Cardiac septum (tissue), 1 donor: Measurements from ENCODE around the gene ALDH5A1. TPM values are rescaled to one million over a fixed set of nuclear protein-coding genes. Genes with fewer than 3 reads are reported as not detected.

Experiments used
- DNase-seq: peaks from one replicate; pipeline ENCODE4 v3.0.0-alpha.2; 2020; ENCODE audit warnings: low spot score
- intact Hi-C: fragments of 100-400 bp; cut with DNase I; formaldehyde crosslinking; loops from one replicate; pipeline ENCODE4 v1.14.0; 2022
- long read RNA-seq: library from polyadenylated mRNA; unstranded; transcript quantifications from one replicate; pipeline ENCODE4 v2.0.0, GENCODE V29; 2021
- total RNA-seq: library from RNA; stranded (reverse); fragmentation: NEBNext Ultra II Directional; extraction: Animal tissue kit (Norgen Biotek cat#: 25700); gene quantifications from one replicate; pipeline ENCODE4 v1.2.1, GENCODE V29; 2021
- donor health status: DM: no; HTN: no; CAD: no.

ALDH5A1 gene
- total RNA-seq = 17.4 TPM
- long read RNA-seq, full-length matches to known transcripts = 22 of 41 reads
- long read RNA-seq, partial matches to known transcripts = 11 of 41 reads
- long read RNA-seq, other reads (novel, unspliced or antisense) = 8 of 41 reads

DNA sequence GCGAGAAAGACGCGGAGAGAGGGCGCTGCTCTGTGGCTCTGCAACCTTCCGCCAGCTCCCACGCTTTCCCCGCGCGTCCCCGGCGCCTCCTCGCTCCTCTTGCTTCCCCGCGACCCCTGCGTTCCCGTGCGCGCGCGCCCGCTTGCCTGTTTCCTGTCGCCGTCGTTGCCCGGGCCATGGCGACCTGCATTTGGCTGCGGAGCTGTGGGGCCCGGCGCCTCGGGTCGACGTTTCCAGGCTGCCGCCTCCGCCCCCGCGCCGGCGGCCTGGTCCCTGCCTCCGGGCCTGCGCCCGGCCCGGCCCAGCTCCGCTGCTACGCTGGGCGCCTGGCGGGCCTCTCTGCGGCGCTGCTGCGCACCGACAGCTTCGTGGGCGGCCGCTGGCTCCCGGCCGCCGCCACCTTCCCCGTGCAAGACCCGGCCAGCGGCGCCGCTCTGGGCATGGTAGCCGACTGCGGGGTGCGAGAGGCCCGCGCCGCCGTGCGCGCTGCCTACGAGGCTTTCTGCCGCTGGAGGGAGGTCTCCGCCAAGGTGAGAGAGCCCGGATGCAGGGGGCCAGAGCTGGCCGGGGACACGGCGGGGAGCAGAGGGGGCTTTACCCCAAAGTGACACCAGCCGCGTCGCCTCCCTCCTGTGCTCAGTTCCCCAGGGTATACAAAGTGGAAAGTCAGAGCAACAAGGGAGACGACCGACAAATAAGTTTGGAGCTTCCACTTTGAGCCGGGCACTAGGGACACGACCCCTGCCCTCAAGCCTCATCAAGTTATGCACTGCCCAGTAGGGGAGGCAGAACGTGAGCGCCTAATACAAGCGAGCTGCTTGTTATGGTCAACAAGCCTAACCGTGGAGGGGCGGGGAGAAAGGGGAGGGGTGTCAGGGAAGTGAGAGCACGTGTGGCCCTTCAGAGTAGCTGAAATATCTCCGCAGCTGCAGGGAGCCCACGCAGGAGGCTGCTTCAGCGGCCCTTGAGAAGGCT lies at the start of gene ALDH5A1:
Gene ALDH5A1, plus strand, starts transcription at position 149 of the 975 bp plus-strand sequence. Its CDS starts 28 bp downstream, at position 177.
- intact Hi-C loops = no loop called here
- DNase-seq = peak; percentile 90

DNA sequence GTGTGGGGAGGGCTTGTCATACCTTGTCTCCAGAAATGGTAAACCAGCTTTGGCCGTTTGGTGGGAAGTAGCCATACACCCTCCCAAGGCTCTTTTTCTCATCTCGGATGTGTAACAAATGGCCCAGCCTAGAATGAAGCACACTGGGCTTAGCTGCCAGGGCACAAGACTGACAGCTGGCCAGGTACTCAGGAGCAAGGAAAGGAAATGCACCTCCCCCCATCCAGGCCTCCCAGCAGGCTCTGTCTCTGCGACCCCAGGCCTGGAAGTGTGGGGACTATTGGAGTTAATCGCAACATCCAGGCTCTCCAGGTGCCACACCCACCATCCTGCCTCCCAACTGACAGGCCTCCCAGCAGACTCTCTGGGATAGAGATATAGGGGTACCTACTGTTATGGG lies 49.1 kb upstream of the ALDH5A1 start:
- intact Hi-C loops = no loop called here

DNA sequence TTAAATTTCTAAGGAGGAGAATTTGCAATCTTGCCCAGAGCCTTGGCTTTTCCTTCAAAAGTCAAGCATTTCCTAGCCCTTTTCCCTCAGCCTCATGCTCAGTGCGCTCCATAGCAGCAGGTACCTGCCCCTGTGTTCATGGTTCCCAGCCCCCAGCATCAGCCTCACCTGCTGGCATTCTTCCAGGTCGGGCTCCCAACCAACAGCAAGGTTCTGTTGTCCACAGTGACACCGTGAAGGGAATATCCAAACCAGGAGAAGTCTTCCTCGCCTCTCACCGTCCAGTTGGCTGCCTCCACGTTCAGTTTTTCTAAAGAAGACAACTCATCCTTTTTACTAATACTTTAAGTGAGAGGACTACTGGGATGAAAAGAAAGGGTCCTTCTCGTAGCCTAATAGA lies 48.1 kb upstream of the ALDH5A1 start:
- no peak for DNase-seq
- intact Hi-C loops = no loop called here

More for the DNA sequence above, 49.1 kb upstream of the ALDH5A1 start:
- DNase-seq = no peak

DNA sequence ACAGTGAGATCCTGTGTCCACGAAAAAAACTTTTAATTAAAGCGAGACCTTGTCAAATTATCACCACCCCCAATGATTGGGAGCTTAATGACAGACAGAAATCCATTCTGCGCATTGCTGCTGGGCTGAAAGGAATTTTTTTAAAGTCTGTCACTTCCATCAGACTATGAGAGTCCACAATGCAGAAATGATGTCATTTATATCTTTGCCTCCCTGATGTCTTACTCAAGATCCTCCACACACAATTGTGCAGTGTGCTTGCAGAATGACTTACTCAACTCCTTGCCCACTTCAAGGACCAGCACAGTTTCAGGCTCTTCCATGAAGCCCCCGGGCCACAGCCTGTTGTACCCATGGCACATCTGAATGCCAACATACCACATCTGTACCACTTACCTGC lies 46.4 kb upstream of the ALDH5A1 start:
- DNase-seq = no peak
- intact Hi-C loops = no loop called here

DNA sequence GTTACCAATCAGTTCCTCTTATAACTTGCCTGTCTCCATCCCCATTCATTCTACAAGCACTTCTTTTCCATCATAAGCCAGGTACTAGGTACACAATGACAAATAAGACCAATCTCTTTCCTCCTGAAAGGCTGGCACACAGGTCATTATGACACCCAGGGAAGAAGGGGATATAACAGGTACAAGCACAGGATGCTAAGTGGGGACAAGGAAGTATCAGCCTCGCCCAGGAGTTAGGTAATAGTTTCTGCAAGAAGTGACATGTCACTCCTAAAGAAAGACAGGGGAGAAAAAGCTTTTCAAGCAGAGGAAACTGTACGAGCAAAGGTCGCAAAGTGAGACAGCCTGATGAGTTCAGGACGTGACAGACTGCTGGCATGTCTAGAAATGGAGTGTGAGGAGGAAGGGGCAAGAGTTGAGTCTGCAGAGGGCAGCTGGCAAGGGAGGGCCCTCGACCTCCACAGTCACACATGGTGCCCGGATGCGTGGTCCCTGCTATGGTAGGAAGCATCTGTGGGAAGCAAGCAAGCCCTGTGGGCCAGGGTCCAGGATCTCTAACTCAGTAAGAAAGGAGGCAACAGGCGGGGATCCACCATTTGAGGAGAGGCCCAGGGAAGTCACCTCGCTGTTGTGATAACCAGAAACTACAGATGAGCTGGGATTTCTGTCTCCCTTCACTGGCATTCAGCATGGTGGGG lies 45.8 kb upstream of the ALDH5A1 start:
- no peak for DNase-seq

DNA sequence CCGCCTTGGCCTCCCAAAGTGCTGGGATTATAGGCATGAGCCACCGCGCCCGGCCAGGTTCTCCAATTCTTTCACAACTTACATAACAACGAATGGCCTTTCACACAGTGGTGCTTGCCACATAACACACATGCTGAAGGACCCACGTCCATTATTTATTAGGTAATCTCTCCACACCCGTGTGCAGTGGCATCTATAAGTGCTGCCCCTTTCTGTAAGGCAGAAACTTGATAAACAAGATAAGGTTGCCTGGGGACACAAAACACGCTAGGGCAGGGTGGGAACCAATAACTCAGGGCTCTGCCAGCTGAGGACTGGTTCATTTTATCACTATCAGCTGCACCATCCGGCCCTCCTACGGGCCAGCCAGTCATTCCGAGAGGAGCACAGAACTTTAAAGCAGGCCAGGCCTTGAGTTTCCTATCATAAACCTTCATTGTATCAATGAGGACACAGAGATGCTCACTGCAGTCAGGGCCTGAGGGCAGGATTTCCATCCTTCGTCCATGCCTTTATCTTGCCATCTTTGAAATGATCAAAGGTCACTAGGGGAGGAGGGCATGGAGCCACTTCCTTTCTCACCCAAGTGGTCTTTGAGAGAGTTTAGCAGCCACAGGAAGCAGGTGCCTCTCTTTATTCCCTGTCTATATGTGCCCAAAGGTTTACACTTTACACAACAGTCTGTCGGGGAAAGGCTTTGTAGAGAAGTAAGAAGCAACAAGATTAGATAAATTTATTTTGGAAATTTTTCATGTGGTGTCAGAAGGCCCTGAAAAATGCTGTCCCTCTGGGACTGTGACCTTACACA lies 43.0 kb upstream of the ALDH5A1 start:
- no peak for DNase-seq
- intact Hi-C loops = no loop called here

More for the DNA sequence above, 45.8 kb upstream of the ALDH5A1 start:
- intact Hi-C loops = no loop called here

DNA sequence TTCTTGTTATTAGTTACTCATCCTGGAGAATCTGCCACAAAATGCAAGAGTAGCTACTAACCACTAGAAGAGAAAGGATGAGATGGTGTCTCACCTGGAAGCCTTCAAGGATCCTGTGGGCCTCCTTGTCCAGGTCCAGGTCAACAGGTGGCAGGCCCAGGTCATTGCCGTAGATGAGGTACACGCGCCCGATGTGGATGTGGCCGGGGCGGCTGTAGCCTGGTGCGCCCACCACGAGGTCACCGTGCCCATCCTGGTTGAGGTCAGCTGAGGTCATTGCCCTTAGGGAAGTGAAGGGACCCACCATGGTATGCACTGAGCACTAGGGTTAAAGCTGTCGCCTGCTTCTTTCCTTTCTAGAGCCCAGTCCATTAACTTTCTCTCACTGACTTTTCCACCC lies 40.8 kb upstream of the ALDH5A1 start:
- intact Hi-C loops = no loop called here
- no peak for DNase-seq

DNA sequence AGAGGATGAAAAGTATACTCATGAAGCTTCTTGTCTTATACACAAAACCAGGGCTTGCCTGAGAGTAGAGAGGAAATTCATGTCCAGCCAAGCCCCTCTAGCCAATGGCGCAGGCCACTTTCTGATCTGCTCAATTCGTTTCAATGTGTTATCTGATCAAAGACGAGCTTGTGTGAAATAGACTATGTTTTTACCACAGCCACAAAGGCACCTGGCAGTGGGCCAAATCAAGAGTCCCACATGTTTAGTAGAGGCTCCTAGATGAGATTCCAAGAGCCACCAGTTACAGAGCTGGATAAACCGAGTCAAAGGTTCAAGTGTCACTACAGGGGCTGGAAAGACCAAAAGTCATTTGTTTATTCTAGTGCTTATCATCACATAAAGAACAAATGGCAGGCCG lies 40.3 kb upstream of the ALDH5A1 start:
- intact Hi-C loops = no loop called here
- no peak for DNase-seq

DNA sequence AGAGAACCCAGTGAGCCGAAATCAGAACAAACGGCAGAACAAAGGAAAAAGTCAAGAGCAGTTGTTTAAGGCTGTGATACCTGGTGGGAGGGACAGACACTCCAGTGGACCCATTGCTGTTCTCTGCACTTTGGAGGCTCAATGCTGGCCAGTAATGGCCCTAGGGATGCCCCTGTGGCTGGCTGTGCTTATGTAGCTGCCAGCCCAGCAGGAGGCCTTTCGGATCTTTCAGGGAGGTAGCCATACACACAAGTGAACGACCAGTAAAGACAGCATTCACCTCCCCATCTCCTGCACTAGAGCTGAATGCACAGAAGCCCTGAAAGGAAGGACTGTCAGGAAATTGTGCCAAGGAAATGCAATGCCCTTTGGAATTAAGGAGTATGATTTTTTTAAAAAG lies 39.7 kb upstream of the ALDH5A1 start:
- intact Hi-C loops = no loop called here
- no peak for DNase-seq

DNA sequence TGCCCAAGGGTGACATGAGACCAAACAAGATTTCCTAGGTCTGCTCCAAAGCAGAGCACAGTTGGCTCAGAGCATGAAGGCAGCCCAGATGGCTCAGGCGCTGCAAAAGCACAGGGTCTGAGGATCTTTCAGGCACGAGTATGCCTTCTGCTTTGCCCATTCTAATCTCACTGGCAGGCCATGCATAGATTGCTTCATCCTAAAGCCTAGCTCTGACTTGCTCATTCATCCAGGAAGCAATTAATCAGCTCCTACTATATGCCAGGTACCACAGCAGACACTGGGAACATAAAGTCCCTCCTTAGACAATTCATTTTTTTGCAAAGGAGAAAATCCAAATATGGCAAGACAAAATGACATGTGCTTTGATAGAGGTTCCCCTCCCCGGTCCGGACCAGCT lies 36.6 kb upstream of the ALDH5A1 start:
- DNase-seq = no peak
- intact Hi-C loops = no loop called here

DNA sequence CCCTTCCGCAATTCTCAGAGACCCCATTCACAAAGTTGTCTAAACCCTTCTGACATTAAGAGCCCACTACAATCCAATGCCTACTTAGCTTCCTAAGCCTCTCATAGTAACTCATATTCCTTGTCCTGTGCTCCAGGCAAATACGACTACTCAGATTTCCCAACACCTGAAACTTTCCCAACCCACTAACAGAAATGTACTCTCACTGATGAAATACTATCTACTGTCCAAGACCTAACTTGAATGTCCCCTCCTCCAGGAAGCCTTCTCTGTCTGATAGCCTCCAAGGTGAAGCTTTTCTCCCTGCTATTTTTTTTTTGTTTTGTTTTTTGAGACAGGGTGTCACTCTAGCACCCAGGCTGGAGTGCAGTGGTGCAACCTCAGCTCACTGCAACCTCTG lies 35.8 kb upstream of the ALDH5A1 start:
- intact Hi-C loops = no loop called here

DNA sequence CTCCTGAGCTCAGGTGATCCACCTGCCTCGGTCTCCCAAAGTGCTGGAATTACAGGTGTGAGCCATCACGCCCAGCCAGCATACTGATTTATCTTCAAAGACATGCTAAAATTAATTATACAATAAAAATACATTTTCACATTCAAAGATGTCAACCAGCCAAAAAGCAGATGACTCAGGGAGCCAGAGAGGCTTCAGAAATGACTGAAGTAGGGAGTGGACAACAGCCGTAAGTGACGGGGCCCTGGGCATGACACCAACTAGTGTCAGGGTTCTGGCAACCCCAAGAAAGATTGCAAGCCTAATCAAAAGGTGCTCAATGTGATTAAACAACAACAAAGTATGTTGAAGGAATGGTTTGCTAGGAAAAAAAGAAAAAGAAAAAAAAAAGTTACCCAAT lies 33.8 kb upstream of the ALDH5A1 start:
- no peak for DNase-seq
- intact Hi-C loops = no loop called here

More for the DNA sequence above, 35.8 kb upstream of the ALDH5A1 start:
- DNase-seq = no peak

DNA sequence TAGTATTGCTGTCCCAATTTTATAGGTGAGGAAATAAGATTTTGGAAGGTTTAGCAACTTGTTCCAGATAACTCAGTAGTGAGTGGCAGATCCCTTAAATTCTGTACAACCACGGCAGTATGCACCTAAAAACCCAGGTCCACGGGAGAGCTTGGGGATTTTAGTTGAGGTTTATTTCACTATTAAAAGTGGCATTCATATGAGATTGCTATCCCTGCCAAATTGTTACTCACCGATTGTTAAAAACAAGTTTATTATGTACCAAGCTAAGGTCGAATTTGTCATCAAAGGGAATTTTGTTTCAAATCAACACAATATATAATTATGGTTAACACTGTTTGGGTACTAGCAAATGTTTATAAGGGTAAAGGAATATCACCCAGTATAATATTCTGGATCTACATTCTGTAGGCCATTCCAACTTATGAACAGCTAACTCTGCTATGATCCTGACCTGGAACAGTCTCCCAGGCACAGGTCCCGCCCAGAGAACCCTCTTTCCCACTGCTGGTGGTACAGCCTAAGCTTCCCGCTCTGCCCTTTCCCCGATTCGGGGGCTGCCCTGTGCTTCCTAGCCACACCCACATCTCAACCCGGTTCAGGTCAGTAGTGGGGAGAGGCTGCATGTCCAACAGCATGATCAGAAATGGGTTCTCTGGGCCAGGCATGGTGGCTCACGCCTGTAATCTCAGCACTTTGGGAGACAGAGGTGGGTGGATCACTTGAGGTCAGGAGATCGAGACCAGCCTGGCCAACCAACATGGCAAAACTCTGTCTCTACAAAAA lies 30.3 kb upstream of the ALDH5A1 start:
- no peak for DNase-seq
- intact Hi-C loops = no loop called here

DNA sequence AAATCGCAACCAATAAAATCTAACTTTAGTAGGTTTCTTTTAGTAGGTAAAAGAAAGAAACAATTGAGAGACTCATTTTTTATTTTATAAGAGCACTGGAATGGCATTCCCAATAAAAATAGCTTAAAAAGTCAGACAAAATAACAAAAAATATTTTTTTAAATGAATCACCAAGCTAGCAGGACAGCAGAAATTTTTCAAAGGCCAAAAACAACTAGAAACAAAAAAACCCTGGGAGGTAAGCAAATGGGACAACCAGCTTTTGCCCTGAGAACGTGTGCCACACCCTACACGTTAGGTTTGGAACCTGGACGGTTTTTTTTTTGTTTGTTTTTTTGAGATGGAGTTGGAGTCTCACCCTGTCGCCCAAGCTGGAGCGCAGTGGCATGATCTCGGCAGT lies 25.0 kb upstream of the ALDH5A1 start:
- no peak for DNase-seq
- intact Hi-C loops = no loop called here

DNA sequence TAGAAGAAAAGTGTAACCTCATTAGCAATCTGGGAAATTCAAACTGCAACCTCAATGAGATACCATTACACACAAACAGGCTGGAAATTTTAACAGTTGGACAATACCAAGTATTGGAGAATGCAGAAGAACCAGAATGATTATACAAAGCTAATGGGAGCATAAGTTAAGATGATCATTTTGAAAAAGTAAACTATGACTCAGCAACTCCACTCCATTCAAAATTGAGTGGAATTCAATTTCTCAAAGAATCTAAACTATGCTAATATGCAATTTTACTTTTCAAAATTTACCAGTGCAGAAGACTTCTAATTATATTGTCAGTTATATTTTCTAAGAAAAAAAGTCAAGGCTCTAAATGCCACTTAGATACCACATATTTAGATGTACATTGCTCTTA lies 22.6 kb upstream of the ALDH5A1 start:
- no peak for DNase-seq
- intact Hi-C loops = no loop called here

DNA sequence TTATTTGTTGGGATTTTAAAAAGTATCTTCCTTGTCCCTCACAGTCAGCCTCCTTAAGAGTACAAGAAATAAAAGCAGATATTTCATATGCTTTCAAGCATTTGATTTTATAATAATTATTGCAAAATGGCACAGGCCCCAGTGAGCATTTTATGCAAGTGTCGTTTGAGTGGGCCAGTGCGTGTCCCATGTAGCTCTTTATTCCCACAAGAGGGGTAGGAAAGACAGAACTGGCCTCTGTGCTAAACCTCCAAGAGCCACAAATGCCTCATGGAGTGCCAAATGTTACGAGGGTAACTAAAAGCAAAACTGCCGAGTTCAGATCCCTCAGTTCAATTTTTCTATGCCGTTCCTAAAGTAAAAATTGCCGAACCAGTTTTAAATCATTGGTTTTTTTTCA lies 18.1 kb upstream of the ALDH5A1 start:
- intact Hi-C loops = no loop called here
- DNase-seq = no peak

DNA sequence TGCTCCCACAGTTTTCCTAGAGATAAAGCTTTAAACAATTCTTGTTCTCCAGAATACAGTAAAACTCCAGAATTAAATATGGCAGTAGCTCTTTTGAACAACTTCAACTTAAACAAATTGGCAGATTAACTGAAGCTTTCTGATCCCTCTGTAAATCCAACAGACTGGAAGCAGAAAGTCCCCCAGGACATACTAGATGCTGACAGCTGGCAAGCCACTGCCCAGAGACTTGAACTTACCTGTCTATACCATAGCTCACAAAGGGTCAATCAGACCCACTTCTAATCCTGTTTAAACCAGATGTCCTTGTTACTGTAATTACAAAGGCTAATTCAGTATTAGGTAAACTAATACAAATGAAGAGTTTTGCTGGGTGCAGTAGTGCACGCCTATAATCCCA lies 17.7 kb upstream of the ALDH5A1 start:
- intact Hi-C loops = no loop called here
- DNase-seq = no peak

DNA sequence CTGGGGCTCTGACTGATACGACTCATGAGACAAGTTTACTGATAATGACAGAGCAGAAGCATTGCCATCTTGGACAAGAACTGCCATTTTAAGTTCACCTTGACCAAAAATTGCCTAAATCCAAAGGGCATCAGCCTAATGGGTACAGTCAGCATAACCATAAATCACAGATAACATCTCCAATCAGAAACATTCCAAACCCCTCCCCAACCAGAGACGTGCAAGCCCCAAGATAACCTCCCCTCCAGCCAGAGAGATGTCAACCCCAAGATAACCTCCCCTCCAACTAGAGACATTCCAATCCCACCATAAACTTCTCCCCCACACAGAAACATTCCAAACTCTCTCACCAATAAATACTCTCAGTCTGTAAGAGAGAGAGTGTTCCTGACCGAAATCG lies 15.9 kb upstream of the ALDH5A1 start:
- DNase-seq = no peak
- intact Hi-C loops = no loop called here

DNA sequence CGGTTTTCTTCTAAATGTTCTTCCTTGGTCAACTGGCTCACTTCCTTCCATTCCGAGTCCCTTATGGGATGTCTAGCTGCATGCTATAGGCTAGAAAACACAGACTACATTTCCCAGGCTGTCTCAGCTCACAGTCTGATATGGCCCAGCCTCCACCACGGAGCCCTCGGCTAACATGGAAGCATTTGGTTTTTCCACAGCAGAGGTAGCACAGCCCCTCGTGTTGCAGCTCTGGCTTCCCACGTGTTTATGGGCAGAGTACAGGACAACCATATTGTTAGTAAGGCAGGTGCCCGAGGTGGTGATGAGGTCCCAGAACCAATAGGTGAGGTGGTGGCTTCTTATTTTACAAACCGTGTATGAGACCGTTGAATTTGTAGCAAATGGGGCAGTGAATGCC lies 14.1 kb upstream of the ALDH5A1 start:
- intact Hi-C loops = no loop called here
- no peak for DNase-seq
